ENCODE data around the gene INIP. TPM values are rescaled to one million over a fixed set of nuclear protein-coding genes. Genes with fewer than 3 reads are reported as not detected.

The INIP gene
- total and polyA plus RNA-seq, 2 of the 13 experiments (the other 11 are each of a cell fraction or from before 2014, with no cell fraction given), result 13.6 to 28.6 TPM

GRCh38 chr9:112750016-112750763 lies 32.3 kb upstream of the INIP start, which contains the start of gene SNX30 (continued):
- no peak for TF ChIP-seq AFF4 (CRISPR knock-in tag; IDR thresholded peaks at IDR 0.05)
- TF ChIP-seq ZFAT (CRISPR knock-in tag; conservative IDR thresholded peaks at IDR 0.05), result no peak
- TF ChIP-seq BRF2 (CRISPR knock-in tag; IDR thresholded peaks at IDR 0.05), result no peak
- no peak for TF ChIP-seq SALL2 (CRISPR knock-in tag; IDR thresholded peaks at IDR 0.05)
- TF ChIP-seq GMEB2 (CRISPR knock-in tag; IDR thresholded peaks at IDR 0.05; ENCODE audit: low read depth), result no peak
- TF ChIP-seq ZNF713 (CRISPR knock-in tag; IDR thresholded peaks at IDR 0.05), result no peak
- peak; percentile 50 for TF ChIP-seq RARA (CRISPR knock-in tag; IDR thresholded peaks at IDR 0.05)
- TF ChIP-seq ZFP36L2 (CRISPR knock-in tag; IDR thresholded peaks at IDR 0.05), result no peak
- TF ChIP-seq TSC22D2 (CRISPR knock-in tag; IDR thresholded peaks at IDR 0.05; ENCODE audit: borderline replicate concordance), result 0 out of 2 replicates have a peak, but pooled peaks have one; percentile 29
- no peak for TF ChIP-seq HOXA9 (CRISPR knock-in tag; IDR thresholded peaks at IDR 0.05; ENCODE audit: borderline replicate concordance)
- TF ChIP-seq ISX (CRISPR knock-in tag; conservative IDR thresholded peaks at IDR 0.05), result no peak
- no peak for TF ChIP-seq ZZZ3 (CRISPR knock-in tag; IDR thresholded peaks at IDR 0.05; ENCODE audit: borderline replicate concordance)
- TF ChIP-seq KAT7 (CRISPR knock-in tag; IDR thresholded peaks at IDR 0.05; ENCODE audit: borderline replicate concordance), result 0 out of 2 replicates have a peak, but pooled peaks have one; percentile 78
- TF ChIP-seq CBX1 (IDR thresholded peaks at IDR 0.05; ENCODE audit: low read depth), result peak; percentile 91
- TF ChIP-seq ZSCAN30 (CRISPR knock-in tag; IDR thresholded peaks at IDR 0.05), result no peak
- TF ChIP-seq HOXA5 (CRISPR knock-in tag; IDR thresholded peaks at IDR 0.05), result no peak
- TF ChIP-seq ZNF891 (CRISPR knock-in tag; IDR thresholded peaks at IDR 0.05), result peak; percentile 91
- no peak for TF ChIP-seq SNAPC5 (CRISPR knock-in tag; IDR thresholded peaks at IDR 0.05; ENCODE audit: borderline replicate concordance)
- TF ChIP-seq ZFP90 (CRISPR knock-in tag; IDR thresholded peaks at IDR 0.05; ENCODE audit: borderline replicate concordance), result no peak
- no peak for TF ChIP-seq ZNF510 (CRISPR knock-in tag; IDR thresholded peaks at IDR 0.05; ENCODE audit: low read depth)
- TF ChIP-seq ZNF569 (CRISPR knock-in tag; IDR thresholded peaks at IDR 0.05; ENCODE audit: borderline replicate concordance), result no peak
